Choroid plexus epithelial cell (primary cell): Measurements from ENCODE around the gene MYDGF.

Experiments used
- DNase-seq: peaks from one replicate; pipeline ENCODE4 v3.0.0-alpha.2; 2010; ENCODE audit warnings: low read depth
- H3K4me3 ChIP-seq: 2 replicates; pipeline ENCODE4 v1.5.1; 2011; ENCODE audit warnings: low read depth, mild to moderate bottlenecking, control low read depth, low read length, moderate library complexity
- CTCF ChIP-seq: conservative IDR thresholded peaks from 2 replicates; pipeline ENCODE4 v1.5.1; 2011; ENCODE audit warnings: low read depth, mild to moderate bottlenecking, control low read depth, inconsistent platforms, low read length, moderate library complexity

MYDGF gene

GRCh38 chr19:4673726-4674125, 3.6 kb upstream of the MYDGF start:
- TF ChIP-seq CTCF: no peak
- DNase-seq: no peak
- no peak overlapping the region for H3K4me3 ChIP-seq

GRCh38 chr19:4673216-4673615, 3.1 kb upstream of the MYDGF start:
- DNase-seq: no peak
- H3K4me3 ChIP-seq: no peak overlapping the region
- no peak for TF ChIP-seq CTCF

GRCh38 chr19:4671185-4671851, 1.2 kb upstream of the MYDGF start:
- TF ChIP-seq CTCF: no peak
- no peak overlapping the region for H3K4me3 ChIP-seq
- no peak for DNase-seq

- no peak for DNase-seq
- TF ChIP-seq CTCF: no peak
- H3K4me3 ChIP-seq: no peak overlapping the region
Measured at GRCh38 chr19:4664642-4665041, 5.5 kb downstream of the MYDGF start.

GRCh38 chr19:4662812-4663211, 7.3 kb downstream of the MYDGF start:
- DNase-seq: no peak
- H3K4me3 ChIP-seq: no peak overlapping the region
- no peak for TF ChIP-seq CTCF

GRCh38 chr19:4662020-4662695, 8.0 kb downstream of the MYDGF start:
- DNase-seq: no peak
- no peak overlapping the region for H3K4me3 ChIP-seq
- no peak for TF ChIP-seq CTCF

- TF ChIP-seq CTCF: no peak
- no peak overlapping the region for H3K4me3 ChIP-seq
- no peak for DNase-seq
Measured at GRCh38 chr19:4660993-4661392, 9.1 kb downstream of the MYDGF start.
